ENCODE data around the gene TRPM2.
"Not testable (repeated sequence)": the region's sequence is repeated elsewhere in the genome, so short reads cannot be mapped to it uniquely, and the experiment has no call there.

Gene TRPM2

DNA sequence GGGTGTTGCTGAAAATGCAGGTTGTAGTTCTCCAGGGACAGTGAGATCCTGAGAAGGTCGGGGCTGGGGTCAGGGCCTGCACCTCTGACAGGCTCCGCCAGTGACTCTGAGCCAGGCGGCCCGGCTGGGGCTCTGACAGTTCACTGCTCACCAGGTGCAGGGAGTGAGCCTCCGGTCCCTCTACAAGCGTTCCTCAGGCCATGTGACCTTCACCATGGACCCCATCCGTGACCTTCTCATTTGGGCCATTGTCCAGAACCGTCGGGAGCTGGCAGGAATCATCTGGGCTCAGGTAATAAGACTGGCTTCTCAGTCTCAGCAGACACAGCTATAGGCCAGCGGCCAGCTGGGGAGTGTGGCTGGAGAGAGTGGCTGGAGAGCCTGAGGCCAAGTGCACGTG, 41.8 kb downstream of the TRPM2 start:
- TF ChIP-seq, protein P1, sequence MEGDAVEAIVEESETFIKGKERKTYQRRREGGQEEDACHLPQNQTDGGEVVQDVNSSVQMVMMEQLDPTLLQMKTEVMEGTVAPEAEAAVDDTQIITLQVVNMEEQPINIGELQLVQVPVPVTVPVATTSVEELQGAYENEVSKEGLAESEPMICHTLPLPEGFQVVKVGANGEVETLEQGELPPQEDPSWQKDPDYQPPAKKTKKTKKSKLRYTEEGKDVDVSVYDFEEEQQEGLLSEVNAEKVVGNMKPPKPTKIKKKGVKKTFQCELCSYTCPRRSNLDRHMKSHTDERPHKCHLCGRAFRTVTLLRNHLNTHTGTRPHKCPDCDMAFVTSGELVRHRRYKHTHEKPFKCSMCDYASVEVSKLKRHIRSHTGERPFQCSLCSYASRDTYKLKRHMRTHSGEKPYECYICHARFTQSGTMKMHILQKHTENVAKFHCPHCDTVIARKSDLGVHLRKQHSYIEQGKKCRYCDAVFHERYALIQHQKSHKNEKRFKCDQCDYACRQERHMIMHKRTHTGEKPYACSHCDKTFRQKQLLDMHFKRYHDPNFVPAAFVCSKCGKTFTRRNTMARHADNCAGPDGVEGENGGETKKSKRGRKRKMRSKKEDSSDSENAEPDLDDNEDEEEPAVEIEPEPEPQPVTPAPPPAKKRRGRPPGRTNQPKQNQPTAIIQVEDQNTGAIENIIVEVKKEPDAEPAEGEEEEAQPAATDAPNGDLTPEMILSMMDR (IDR thresholded peaks at IDR 0.05; ENCODE audit: low read depth, low read length, missing control alignments) = no peak
- DNase-seq (ENCODE audit: low read depth) = no peak
- in situ Hi-C loops (cut with HindIII; ENCODE audit: low sequenced_read_pairs) = loop anchor here (25.0 kb wide), 1 partner anchor 92 kb away; no protein-coding TSS in a partner anchor
- no peak overlapping the region for H3K4me3 ChIP-seq (ENCODE audit: low read depth, low read length)

DNA sequence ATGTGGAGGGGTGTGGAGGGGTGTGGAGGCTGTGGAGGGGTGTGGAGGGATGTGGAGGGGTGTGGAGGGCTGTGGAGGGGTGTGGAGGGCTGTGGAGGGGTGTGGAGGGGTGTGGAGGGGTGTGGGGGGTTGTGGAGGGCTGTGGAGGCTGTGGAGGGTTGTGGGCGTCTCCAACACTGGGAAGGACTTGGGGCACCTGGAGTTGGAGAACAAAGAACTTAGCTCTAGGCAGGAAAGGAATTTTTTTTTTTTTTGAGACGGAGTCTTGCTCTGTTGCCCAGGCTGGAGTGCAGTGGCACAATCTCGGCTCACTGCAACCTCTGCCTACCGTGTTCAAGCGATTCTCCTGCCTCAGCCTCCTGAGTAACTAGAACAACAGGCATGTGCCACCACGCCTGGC, 43.4 kb downstream of the TRPM2 start:
- in situ Hi-C loops (cut with HindIII; ENCODE audit: low sequenced_read_pairs) = loop anchor here (25.0 kb wide), 1 partner anchor 90 kb away; no protein-coding TSS in a partner anchor
- DNase-seq (ENCODE audit: low read depth); H3K4me3 ChIP-seq (ENCODE audit: low read depth, low read length): not testable (repeated sequence)

DNA sequence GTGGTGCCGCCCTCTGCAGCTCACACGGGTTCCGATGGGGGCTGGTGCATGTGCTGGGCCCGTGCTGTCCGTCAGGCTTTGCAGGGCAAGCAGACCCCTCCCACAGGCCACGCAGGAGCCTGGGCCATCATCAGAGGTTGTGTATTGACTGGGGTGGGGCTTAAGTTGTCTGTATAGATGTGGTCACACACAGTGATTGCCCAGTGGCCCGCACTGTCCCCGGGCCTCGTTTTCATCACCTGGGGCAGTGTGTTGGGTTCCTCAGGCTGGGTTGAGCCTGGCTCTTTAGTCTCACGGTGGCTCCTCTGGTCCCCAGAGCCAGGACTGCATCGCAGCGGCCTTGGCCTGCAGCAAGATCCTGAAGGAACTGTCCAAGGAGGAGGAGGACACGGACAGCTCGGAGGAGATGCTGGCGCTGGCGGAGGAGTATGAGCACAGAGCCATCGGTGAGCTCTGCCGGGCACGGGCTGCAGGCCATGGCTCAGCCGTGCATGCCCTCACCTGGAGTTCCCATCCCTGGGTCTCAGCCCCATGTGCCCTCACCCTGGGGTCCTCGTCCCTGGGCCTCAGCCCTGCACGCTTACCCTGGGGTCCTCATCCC, 44.1 kb downstream of the TRPM2 start:
- DNase-seq (ENCODE audit: low read depth) = no peak
- TF ChIP-seq, protein P1 (IDR thresholded peaks at IDR 0.05; ENCODE audit: low read depth, low read length, missing control alignments) = no peak
- in situ Hi-C loops (cut with HindIII; ENCODE audit: low sequenced_read_pairs) = loop anchor here (25.0 kb wide), 1 partner anchor 90 kb away; no protein-coding TSS in a partner anchor
- no peak overlapping the region for H3K4me3 ChIP-seq (ENCODE audit: low read depth, low read length)

DNA sequence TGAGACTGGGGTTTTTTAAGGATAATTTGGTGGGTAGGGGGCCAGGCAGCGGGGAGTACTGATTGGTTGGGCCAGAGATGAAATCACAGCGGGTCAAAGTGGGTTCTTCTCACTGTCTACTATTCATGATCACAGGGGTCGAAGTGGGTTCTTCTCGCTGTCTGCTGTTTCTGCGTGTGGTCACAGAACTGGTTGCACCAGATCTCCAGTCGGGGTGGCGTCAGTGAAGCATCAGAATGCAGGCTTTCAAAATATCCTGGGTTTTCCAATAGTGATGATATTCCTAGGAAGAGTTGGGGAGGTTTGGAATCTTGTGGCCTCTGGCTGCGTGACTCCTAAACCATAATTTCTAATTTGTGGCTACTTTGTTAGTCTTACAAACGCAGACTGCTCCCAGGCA, 45.1 kb downstream of the TRPM2 start:
- H3K4me3 ChIP-seq (ENCODE audit: low read depth, low read length) = no peak overlapping the region
- in situ Hi-C loops (cut with HindIII; ENCODE audit: low sequenced_read_pairs) = loop anchor here (25.0 kb wide), 1 partner anchor 89 kb away; no protein-coding TSS in a partner anchor
- DNase-seq (ENCODE audit: low read depth) = no peak
- TF ChIP-seq, protein P1 (IDR thresholded peaks at IDR 0.05; ENCODE audit: low read depth, low read length, missing control alignments) = no peak

DNA sequence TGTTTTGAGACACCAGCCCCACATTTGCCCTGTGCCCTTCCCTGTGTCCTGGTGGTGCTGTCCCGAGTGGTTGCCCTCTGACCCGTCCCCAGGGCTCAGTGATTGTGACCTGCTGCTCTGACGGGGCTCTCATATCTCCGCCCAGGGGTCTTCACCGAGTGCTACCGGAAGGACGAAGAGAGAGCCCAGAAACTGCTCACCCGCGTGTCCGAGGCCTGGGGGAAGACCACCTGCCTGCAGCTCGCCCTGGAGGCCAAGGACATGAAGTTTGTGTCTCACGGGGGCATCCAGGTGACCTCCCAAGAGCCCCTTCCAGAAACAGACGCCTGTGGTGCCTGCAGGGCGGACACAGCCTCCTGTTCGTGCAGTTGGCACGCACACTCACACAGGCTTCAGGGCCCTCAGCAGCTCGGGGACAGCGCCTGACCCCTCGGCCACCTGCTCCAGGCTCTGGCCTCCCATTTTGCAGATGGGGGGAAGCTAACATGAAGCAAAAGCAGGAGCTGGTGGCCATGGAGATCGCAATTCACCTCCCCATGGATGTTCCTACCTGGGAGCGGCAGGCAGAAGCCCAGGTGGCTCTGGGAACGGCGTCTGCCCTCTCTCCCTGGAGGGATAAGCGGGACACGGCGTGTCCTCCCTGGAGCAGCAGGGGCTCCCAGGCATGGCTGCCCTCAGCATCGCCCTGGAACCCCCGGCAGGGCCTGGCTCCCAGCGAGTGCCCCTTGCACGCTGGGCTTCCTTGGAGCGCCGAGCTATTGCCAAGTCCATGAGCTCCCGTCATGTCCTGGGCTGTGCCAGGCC, 45.9 kb downstream of the TRPM2 start:
- H3K4me3 ChIP-seq (ENCODE audit: low read depth, low read length) = no peak overlapping the region
- no peak for DNase-seq (ENCODE audit: low read depth)
- in situ Hi-C loops (cut with HindIII; ENCODE audit: low sequenced_read_pairs) = loop anchor here (25.0 kb wide), 1 partner anchor 88 kb away; no protein-coding TSS in a partner anchor
- TF ChIP-seq, protein P1 (IDR thresholded peaks at IDR 0.05; ENCODE audit: low read depth, low read length, missing control alignments) = no peak

DNA sequence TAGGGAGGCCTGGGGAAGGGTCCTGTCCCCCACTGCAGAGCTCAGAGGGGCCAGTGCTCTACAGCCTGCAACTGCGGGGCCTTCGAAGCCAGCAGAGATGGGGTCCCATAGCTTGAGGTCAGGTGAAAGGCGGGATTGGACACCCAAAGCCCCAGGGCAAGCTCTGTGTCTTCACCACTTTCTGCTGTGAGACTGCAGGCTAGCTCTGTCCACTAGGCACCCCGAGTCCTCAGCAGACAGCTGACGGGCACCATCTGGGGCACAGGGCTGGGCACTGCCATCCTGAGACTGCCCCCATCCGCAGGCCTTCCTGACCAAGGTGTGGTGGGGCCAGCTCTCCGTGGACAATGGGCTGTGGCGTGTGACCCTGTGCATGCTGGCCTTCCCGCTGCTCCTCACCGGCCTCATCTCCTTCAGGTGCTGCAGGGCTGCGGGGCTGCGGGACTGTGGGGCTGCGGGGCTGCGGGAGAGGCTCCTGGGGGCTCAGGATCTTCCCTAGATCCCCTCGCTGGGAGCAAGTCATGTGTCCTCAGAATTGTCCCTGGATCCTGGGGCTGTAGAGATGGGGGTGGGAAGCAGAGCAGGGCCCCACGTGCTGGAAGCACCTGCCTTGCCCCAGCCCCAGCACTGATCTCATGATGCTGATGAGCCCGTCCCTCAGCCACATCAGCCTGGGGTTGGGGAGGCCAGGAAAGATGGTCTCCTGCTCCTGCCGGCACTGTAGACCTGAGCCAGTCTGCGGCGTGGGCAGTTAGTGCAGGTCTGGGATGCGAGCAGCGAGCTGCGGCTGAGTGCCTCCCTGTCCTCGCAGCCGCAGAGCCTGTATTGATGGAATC, 46.8 kb downstream of the TRPM2 start:
- DNase-seq (ENCODE audit: low read depth) = no peak
- in situ Hi-C loops (cut with HindIII; ENCODE audit: low sequenced_read_pairs) = loop anchor here (25.0 kb wide), 1 partner anchor 87 kb away; no protein-coding TSS in a partner anchor
- no peak overlapping the region for H3K4me3 ChIP-seq (ENCODE audit: low read depth, low read length)
- TF ChIP-seq, protein P1 (IDR thresholded peaks at IDR 0.05; ENCODE audit: low read depth, low read length, missing control alignments) = no peak

Data from astrocyte of the cerebellum (primary cell).